Measurements from ENCODE around the gene KIAA0753. TPM values are rescaled to one million over a fixed set of nuclear protein-coding genes. Genes with fewer than 3 reads are reported as not detected.

The KIAA0753 gene
- polyA plus RNA-seq, 1 donor = 15.9 TPM

DNA sequence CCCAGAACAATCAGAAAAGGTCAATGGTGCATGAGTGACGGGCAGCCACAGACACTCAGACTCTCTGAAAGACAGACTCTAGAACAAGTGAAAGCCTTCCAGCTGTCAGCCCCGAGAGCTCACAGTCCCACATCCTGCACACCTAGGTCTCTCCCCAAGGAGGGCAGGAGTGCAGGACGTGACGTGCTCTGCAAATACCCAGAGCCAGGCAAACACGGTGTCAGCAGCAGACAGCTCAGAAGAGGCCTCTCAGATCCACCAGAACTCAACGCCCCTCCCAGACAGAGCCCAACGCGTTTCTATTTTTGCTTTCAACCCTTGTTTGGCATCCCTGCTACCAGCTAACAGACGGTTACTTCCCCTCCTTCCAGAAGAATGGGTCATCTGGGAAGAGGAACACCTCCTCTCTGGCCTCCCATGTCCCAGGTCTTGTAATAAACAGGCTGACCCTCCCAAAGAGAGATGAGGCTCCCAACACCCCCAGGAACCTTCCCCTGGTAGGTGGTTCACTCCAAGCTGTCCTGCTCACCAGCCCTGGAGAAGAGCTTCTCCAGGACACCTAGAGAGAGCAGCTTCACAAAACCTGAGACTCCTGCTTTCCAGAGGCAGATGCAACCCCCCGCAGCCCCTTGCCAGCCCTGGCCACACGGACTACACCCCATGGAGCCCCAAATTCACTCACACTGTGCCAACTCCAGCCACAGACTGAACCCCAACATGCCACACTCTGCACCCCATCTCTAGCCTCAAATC is 91.8 kb downstream of the KIAA0753 start:
- no CpG with 5 or more reads among the region's 11 CpGs for WGBS (ENCODE audit: insufficient coverage, low lambda C conversion rate)
- Histone ChIP-seq H3K36me3 (ENCODE audit: control insufficient read depth, insufficient read depth, low read length) (no peaks in the 10 kb centered on the region), H3K27me3 (ENCODE audit: control insufficient read depth, insufficient read depth, low read length) (peaks cover 2% of the 10 kb centered on the region), H3K4me1 (ENCODE audit: control insufficient read depth, insufficient read depth, low read length) (peaks cover 10% of the 10 kb centered on the region), H3K9me3 (ENCODE audit: control insufficient read depth, low read depth, low read length) (no peaks in the 10 kb centered on the region), H3K4me3 (ENCODE audit: low read length) (no peak overlapping the region), H3K27ac (ENCODE audit: low read length) (no peak overlapping the region)
- peak; percentile 19 to 37 for DNase-seq

- Histone ChIP-seq H3K36me3 (ENCODE audit: control insufficient read depth, insufficient read depth, low read length) (no peaks in the 10 kb centered on the region), H3K4me1 (ENCODE audit: control insufficient read depth, insufficient read depth, low read length) (peaks cover 10% of the 10 kb centered on the region), H3K27me3 (ENCODE audit: control insufficient read depth, insufficient read depth, low read length) (no peaks in the 10 kb centered on the region), H3K4me3 (ENCODE audit: low read length) (no peak overlapping the region), H3K9me3 (ENCODE audit: control insufficient read depth, low read depth, low read length) (no peaks in the 10 kb centered on the region), H3K27ac (ENCODE audit: low read length) (no peak overlapping the region)
- WGBS (ENCODE audit: insufficient coverage, low lambda C conversion rate) = no CpG with 5 or more reads among the region's 5 CpGs
- no peak for DNase-seq
Observed at GRCh38 chr17:6548034-6548433, 92.5 kb downstream of the KIAA0753 start.

- H3K4me1 ChIP-seq (ENCODE audit: control insufficient read depth, insufficient read depth, low read length) = peaks cover 8% of the 10 kb centered on the region
- no peak overlapping the region for H3K4me3 ChIP-seq (ENCODE audit: low read length)
- H3K27me3 ChIP-seq (ENCODE audit: control insufficient read depth, insufficient read depth, low read length) = no peaks in the 10 kb centered on the region
- no peak for DNase-seq
- H3K27ac ChIP-seq (ENCODE audit: low read length) = no peak overlapping the region
- no peaks in the 10 kb centered on the region for H3K9me3 ChIP-seq (ENCODE audit: control insufficient read depth, low read depth, low read length)
- WGBS (ENCODE audit: insufficient coverage, low lambda C conversion rate) = no CpG with 5 or more reads among the region's 6 CpGs
- no peaks in the 10 kb centered on the region for H3K36me3 ChIP-seq (ENCODE audit: control insufficient read depth, insufficient read depth, low read length)
Observed at GRCh38 chr17:6547336-6547735, 93.2 kb downstream of the KIAA0753 start.

DNA sequence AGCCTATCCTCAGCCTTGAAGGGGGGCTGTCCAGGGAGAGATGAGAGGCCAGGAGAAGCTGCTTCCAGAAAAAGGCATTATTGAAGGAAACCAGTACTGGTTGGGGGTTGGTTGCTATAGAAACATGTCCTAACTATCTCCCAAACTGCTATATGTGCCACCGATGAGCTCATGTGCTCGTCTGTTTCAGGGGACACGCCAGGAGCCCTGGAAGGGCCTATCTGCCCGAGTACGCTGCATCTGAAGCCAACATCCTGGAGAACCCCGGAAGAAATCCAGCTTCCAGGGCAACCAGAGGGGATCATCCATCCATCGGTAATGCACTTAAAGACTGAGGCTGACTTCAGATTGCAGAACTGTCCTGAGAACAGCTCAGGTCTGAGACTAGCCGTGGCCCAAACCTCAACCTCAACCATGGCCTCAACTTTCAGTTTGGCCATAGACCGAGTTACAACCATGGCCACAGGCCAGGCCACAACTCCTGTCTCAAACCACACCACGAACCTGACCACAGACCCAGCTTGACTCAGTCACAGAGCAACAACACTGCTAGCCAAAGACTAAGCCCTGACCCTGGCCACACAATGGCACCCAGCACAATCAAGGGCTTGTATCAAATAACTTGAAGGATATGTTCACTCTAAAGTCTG is 94.3 kb downstream of the KIAA0753 start:
- H3K4me3 ChIP-seq (ENCODE audit: low read length) = no peak overlapping the region
- WGBS (ENCODE audit: insufficient coverage, low lambda C conversion rate) = no CpG with 5 or more reads among the region's 10 CpGs
- no peak overlapping the region for H3K27ac ChIP-seq (ENCODE audit: low read length)
- H3K27me3 ChIP-seq (ENCODE audit: control insufficient read depth, insufficient read depth, low read length) = no peaks in the 10 kb centered on the region
- DNase-seq = no peak
- no peaks in the 10 kb centered on the region for H3K36me3 ChIP-seq (ENCODE audit: control insufficient read depth, insufficient read depth, low read length)
- H3K4me1 ChIP-seq (ENCODE audit: control insufficient read depth, insufficient read depth, low read length) = peaks cover 3% of the 10 kb centered on the region
- no peaks in the 10 kb centered on the region for H3K9me3 ChIP-seq (ENCODE audit: control insufficient read depth, low read depth, low read length)

DNA sequence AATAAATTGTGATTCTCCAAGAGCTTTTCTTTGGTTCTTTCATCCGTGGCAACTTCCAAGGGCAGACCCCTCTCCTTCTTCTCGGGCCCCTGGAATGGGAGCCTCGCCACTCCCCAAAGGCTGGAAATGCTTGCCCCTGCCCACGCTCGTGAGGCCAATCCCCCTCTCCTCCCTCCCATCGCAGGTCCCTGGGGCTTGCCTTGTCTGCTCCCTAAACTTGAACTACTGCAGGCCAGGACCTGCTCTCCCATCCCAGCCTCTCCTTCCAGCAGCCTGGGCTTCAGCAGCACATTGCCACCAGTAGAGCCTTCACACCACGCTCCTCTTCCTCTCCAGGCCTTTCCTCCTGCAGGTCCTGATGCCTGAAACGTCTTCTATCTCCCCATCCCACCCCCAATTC is 95.2 kb downstream of the KIAA0753 start:
- Histone ChIP-seq H3K27me3 (ENCODE audit: control insufficient read depth, insufficient read depth, low read length) (no peaks in the 10 kb centered on the region), H3K36me3 (ENCODE audit: control insufficient read depth, insufficient read depth, low read length) (no peaks in the 10 kb centered on the region), H3K9me3 (ENCODE audit: control insufficient read depth, low read depth, low read length) (no peaks in the 10 kb centered on the region), H3K4me3 (ENCODE audit: low read length) (no peak overlapping the region), H3K4me1 (ENCODE audit: control insufficient read depth, insufficient read depth, low read length) (peaks cover 3% of the 10 kb centered on the region), H3K27ac (ENCODE audit: low read length) (no peak overlapping the region)
- no CpG with 5 or more reads among the region's 8 CpGs for whole genome bisulfite sequencing (ENCODE audit: insufficient coverage, low lambda C conversion rate)
- DNase-seq = no peak

DNA sequence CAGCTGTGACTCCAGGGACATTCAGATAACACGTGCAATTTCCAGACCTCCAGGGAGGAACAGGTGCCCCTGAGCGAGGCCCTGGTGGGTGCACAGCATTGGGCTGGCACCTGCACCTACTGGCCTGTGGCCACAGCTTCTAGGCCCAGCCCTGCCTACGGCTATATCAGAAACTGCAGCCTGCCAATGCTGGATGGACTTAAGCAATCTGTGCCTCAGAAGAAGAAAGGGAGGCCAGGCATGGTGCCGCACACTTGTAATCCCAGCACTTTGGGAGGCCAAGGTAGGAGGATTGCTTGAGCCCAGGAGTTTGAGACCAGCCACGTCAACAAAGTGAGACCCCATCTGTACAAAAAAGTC is 96.5 kb downstream of the KIAA0753 start:
- DNase-seq = no peak
- peaks cover under 1% of the 10 kb centered on the region for H3K9me3 ChIP-seq (ENCODE audit: control insufficient read depth, low read depth, low read length)
- H3K4me1 ChIP-seq (ENCODE audit: control insufficient read depth, insufficient read depth, low read length) = peaks cover 3% of the 10 kb centered on the region
- H3K4me3 ChIP-seq (ENCODE audit: low read length) = no peak overlapping the region
- no peaks in the 10 kb centered on the region for H3K27me3 ChIP-seq (ENCODE audit: control insufficient read depth, insufficient read depth, low read length)
- no peak overlapping the region for H3K27ac ChIP-seq (ENCODE audit: low read length)
- no peaks in the 10 kb centered on the region for H3K36me3 ChIP-seq (ENCODE audit: control insufficient read depth, insufficient read depth, low read length)
- no CpG with 5 or more reads among the region's 5 CpGs for WGBS (ENCODE audit: insufficient coverage, low lambda C conversion rate)

DNA sequence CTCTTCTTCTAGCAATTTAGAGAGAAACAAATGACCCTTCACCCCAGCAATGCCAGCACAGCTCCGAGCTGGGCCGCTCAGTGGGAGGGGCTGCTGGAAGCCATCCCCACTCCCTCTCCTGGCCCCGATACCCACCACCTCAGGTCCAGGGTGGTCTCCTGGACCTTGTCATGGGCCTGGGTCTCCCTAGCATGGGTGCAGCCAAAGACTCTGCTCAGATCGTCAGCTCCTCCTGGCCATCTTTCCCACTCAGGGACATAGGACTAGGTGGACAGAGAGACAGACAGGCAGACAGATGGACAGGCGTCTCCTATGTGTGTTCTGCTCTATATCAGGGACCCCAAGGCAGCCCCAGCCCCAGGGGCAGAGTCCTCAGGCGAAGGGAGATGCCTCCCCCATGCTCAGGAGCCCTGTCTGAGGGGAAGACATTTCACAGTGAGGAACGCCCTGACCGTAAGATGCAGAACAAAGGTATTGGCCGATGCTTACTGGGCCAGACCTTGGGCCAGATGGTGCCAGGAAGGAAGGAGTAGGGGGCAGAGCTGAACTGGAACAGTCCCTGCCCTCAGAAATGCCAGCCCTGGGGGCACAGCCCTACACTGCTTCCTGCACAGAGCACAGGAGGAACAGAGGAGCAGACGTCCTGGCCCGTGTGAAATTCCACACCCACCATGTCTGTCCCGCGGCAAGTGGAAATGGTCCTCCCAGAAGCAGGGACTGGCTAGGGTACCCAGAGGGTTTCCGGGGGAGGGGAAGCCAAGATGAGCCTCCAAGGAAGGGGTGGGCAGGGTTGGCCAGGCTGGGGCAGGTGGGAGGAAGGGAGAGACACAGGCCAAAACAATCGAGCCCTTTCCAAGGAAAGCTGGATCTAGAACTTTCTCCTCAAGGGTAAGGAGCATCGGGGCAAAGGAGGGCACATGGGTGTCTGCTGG is 97.2 kb downstream of the KIAA0753 start:
- Histone ChIP-seq H3K4me1 (ENCODE audit: control insufficient read depth, insufficient read depth, low read length) (no peaks in the 10 kb centered on the region), H3K27ac (ENCODE audit: low read length) (no peak overlapping the region), H3K9me3 (ENCODE audit: control insufficient read depth, low read depth, low read length) (peaks cover 3% of the 10 kb centered on the region), H3K36me3 (ENCODE audit: control insufficient read depth, insufficient read depth, low read length) (no peaks in the 10 kb centered on the region), H3K27me3 (ENCODE audit: control insufficient read depth, insufficient read depth, low read length) (no peaks in the 10 kb centered on the region), H3K4me3 (ENCODE audit: low read length) (no peak overlapping the region)
- WGBS (ENCODE audit: insufficient coverage, low lambda C conversion rate) = 100% methylated on average over 1 of the region's 16 CpGs
- no peak for DNase-seq

GRCh38 chr17:6542577-6542976 is 97.9 kb downstream of the KIAA0753 start:
- Histone ChIP-seq H3K4me3 (ENCODE audit: low read length) (no peak overlapping the region), H3K27ac (ENCODE audit: low read length) (no peak overlapping the region), H3K4me1 (ENCODE audit: control insufficient read depth, insufficient read depth, low read length) (no peaks in the 10 kb centered on the region), H3K36me3 (ENCODE audit: control insufficient read depth, insufficient read depth, low read length) (no peaks in the 10 kb centered on the region), H3K27me3 (ENCODE audit: control insufficient read depth, insufficient read depth, low read length) (no peaks in the 10 kb centered on the region), H3K9me3 (ENCODE audit: control insufficient read depth, low read depth, low read length) (peaks cover 3% of the 10 kb centered on the region)
- no peak for DNase-seq
- no CpG with 5 or more reads among the region's 4 CpGs for WGBS (ENCODE audit: insufficient coverage, low lambda C conversion rate)

- DNase-seq = no peak
- H3K9me3 ChIP-seq (ENCODE audit: control insufficient read depth, low read depth, low read length) = peaks cover 3% of the 10 kb centered on the region
- H3K27me3 ChIP-seq (ENCODE audit: control insufficient read depth, insufficient read depth, low read length) = no peaks in the 10 kb centered on the region
- no peak overlapping the region for H3K27ac ChIP-seq (ENCODE audit: low read length)
- H3K4me3 ChIP-seq (ENCODE audit: low read length) = no peak overlapping the region
- H3K36me3 ChIP-seq (ENCODE audit: control insufficient read depth, insufficient read depth, low read length) = no peaks in the 10 kb centered on the region
- no peaks in the 10 kb centered on the region for H3K4me1 ChIP-seq (ENCODE audit: control insufficient read depth, insufficient read depth, low read length)
- no CpG with 5 or more reads among the region's 4 CpGs for WGBS (ENCODE audit: insufficient coverage, low lambda C conversion rate)
Observed at GRCh38 chr17:6541886-6542285, 98.6 kb downstream of the KIAA0753 start.

DNA sequence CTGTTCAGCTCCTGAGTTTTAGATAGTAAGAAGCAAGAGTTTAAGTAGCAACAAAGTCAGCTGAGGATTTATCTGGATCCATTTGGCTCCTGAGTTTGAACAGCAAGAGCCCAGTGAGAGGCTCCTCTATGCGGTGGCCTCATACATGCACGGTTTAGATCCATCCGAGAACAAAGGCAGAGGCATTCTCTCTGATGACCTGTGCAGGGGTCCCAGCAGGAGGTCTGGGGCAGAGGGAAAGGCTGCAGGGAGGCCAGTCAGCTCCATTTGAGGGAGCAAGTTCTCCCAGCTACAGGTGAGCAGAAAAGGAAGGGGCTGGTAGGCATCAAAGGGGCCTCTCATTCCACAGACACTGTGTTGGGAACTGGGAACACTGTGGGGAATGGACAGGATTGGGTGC is 100.6 kb downstream of the KIAA0753 start:
- DNase-seq = no peak
- WGBS (ENCODE audit: insufficient coverage, low lambda C conversion rate) = no CpG with 5 or more reads among the region's 3 CpGs
- Histone ChIP-seq H3K4me1 (ENCODE audit: control insufficient read depth, insufficient read depth, low read length) (no peaks in the 10 kb centered on the region), H3K27me3 (ENCODE audit: control insufficient read depth, insufficient read depth, low read length) (no peaks in the 10 kb centered on the region), H3K9me3 (ENCODE audit: control insufficient read depth, low read depth, low read length) (peaks cover 3% of the 10 kb centered on the region), H3K36me3 (ENCODE audit: control insufficient read depth, insufficient read depth, low read length) (no peaks in the 10 kb centered on the region), H3K4me3 (ENCODE audit: low read length) (no peak overlapping the region), H3K27ac (ENCODE audit: low read length) (no peak overlapping the region)

All from large intestine (tissue), 3 donors.